Trophoblast cell (in vitro differentiated cells and primary cell): ENCODE results near the gene COQ10B. TPM values are rescaled to one million over a fixed set of nuclear protein-coding genes. Genes with fewer than 3 reads are reported as not detected.
A peak's percentile ranks its signal among the peaks of the same experiment; 100 is the strongest.

Experiments
- DNase-seq, 2 donors: peaks; one replicate each; pipeline ENCODE4 v3.0.0-alpha.2; 2016
- H2AFZ ChIP-seq: 2 replicates; pipeline ENCODE4 v1.6.1; 2013; ENCODE audit warnings: low read length, moderate library complexity, mild to moderate bottlenecking; ENCODE audit not compliant: insufficient read depth, poor library complexity
- H2AK5ac ChIP-seq: 2 replicates; pipeline ENCODE4 v1.6.1; 2013; ENCODE audit warnings: mild to moderate bottlenecking, low read length
- H2BK120ac ChIP-seq: 2 replicates; pipeline ENCODE4 v1.6.1; 2013; ENCODE audit warnings: low read length, mild to moderate bottlenecking, moderate library complexity; ENCODE audit not compliant: insufficient read depth, poor library complexity
- H2BK12ac ChIP-seq: 2 replicates; pipeline ENCODE4 v1.6.1; 2013; ENCODE audit warnings: mild to moderate bottlenecking, low read length, moderate library complexity
- H2BK5ac ChIP-seq: 2 replicates; pipeline ENCODE4 v1.6.1; 2013; ENCODE audit warnings: low read length, low read depth, moderate library complexity, mild to moderate bottlenecking; ENCODE audit not compliant: poor library complexity
- H3K14ac ChIP-seq: 2 replicates; pipeline ENCODE4 v1.6.1; 2013; ENCODE audit warnings: mild to moderate bottlenecking, low read length
- H3K18ac ChIP-seq: 2 replicates; pipeline ENCODE4 v1.6.1; 2013; ENCODE audit warnings: mild to moderate bottlenecking, low read length
- H3K23ac ChIP-seq: 2 replicates; pipeline ENCODE4 v1.6.1; 2013; ENCODE audit warnings: low read length
- H3K27ac ChIP-seq: 2 replicates; pipeline ENCODE4 v1.5.1; 2013; ENCODE audit warnings: low read depth, mild to moderate bottlenecking, inconsistent platforms, low read length, moderate library complexity
- H3K27me3 ChIP-seq: 2 replicates; pipeline ENCODE4 v1.6.1; 2013; ENCODE audit warnings: inconsistent platforms, mild to moderate bottlenecking, low read length, moderate library complexity; ENCODE audit not compliant: insufficient read depth
- H3K36me3 ChIP-seq, 2 experiments: 1 replicate in 1 of 2; 2 replicates in 1 of 2; pipeline ENCODE4 v1.6.1; 2013; ENCODE audit warnings: low read length in 2 of 2, mild to moderate bottlenecking in 2 of 2, moderate library complexity in 1 of 2; ENCODE audit not compliant: insufficient read depth in 2 of 2, control insufficient read depth in 1 of 2
- H3K4ac ChIP-seq: 2 replicates; pipeline ENCODE4 v1.6.1; 2013; ENCODE audit warnings: low read depth, mild to moderate bottlenecking, low read length, moderate library complexity
- H3K4me1 ChIP-seq, 2 experiments: 1 replicate in 1 of 2; 2 replicates in 1 of 2; pipeline ENCODE4 v1.6.1; 2013; ENCODE audit warnings: low read length in 2 of 2, mild to moderate bottlenecking in 2 of 2, moderate library complexity in 1 of 2; ENCODE audit not compliant: insufficient read depth in 2 of 2, control insufficient read depth in 1 of 2
- H3K4me2 ChIP-seq: 2 replicates; pipeline ENCODE4 v1.6.1; 2013; ENCODE audit warnings: inconsistent platforms, mild to moderate bottlenecking, low read length, moderate library complexity
- H3K4me3 ChIP-seq: 2 replicates; pipeline ENCODE4 v1.5.1; 2013; ENCODE audit warnings: mild to moderate bottlenecking, low read depth, low read length, inconsistent platforms
- H3K79me1 ChIP-seq: one replicate; pipeline ENCODE4 v1.6.1; 2013; ENCODE audit warnings: low read length
- H3K79me2 ChIP-seq: 2 replicates; pipeline ENCODE4 v1.6.1; 2013; ENCODE audit warnings: low read length, mild to moderate bottlenecking; ENCODE audit not compliant: control insufficient read depth, insufficient read depth, poor library complexity
- H3K9ac ChIP-seq: 2 replicates; pipeline ENCODE4 v1.6.1; 2013; ENCODE audit warnings: mild to moderate bottlenecking, low read length
- H3K9me3 ChIP-seq: 2 replicates; pipeline ENCODE4 v1.6.1; 2013; ENCODE audit warnings: low read depth, mild to moderate bottlenecking, control low read depth, inconsistent platforms, low read length; ENCODE audit not compliant: insufficient read depth
- H4K12ac ChIP-seq: 2 replicates; pipeline ENCODE4 v1.6.1; 2013; ENCODE audit warnings: low read depth, mild to moderate bottlenecking, low read length, moderate library complexity
- H4K8ac ChIP-seq: 2 replicates; pipeline ENCODE4 v1.6.1; 2013; ENCODE audit warnings: low read depth, mild to moderate bottlenecking, low read length, moderate library complexity
- H4K91ac ChIP-seq: one replicate; pipeline ENCODE4 v1.6.1; 2013; ENCODE audit warnings: low read depth, mild to moderate bottlenecking, low read length, moderate library complexity
- WGBS: extraction: QIAGEN DNeasy Blood & Tissue Kit; methylation state at CpG from one replicate; pipeline ENCODE4 v1.1.7; 2013; ENCODE audit warnings: missing lambda C conversion rate; ENCODE audit not compliant: insufficient read length, insufficient coverage; ENCODE audit errors: extremely low coverage; 5-methylcytosine and 5-hydroxymethylcytosine counted together
- polyA plus RNA-seq: library from polyadenylated mRNA; stranded (reverse); fragments of 200-250 nt; gene quantifications from 2 replicates; pipeline ENCODE4 v1.2.3, GENCODE V29; 2013

Gene COQ10B
- 26.1 and 26.3 TPM in 2 replicates for polyA plus RNA-seq

GRCh38 chr2:197453123-197453913 is at the start of gene COQ10B:
Gene COQ10B, plus strand, starts transcription at chr2:197453552. Its CDS starts 9 bp downstream, at chr2:197453561.
- H4K91ac ChIP-seq, result peak within 1 kb of the TSS; percentile 96
- H3K14ac ChIP-seq, result peak within 1 kb of the TSS; percentile 88
- H3K79me1 ChIP-seq, result peaks cover 7% of the 10 kb centered on the region
- peak within 1 kb of the TSS; percentile 97 for H3K4me3 ChIP-seq
- peaks cover 0 to 2% of the 10 kb centered on the region in 2 experiments for H3K36me3 ChIP-seq
- peak; percentile 100 for DNase-seq
- H3K4me1 ChIP-seq, result no peaks in the 10 kb centered on the region
- peaks cover 12% of the 10 kb centered on the region for H3K79me2 ChIP-seq
- peak within 1 kb of the TSS; percentile 97 for H3K27ac ChIP-seq
- H2AK5ac ChIP-seq, result peak within 1 kb of the TSS; percentile 42
- H2BK12ac ChIP-seq, result peak within 1 kb of the TSS; percentile 16
- H4K12ac ChIP-seq, result peak within 1 kb of the TSS; percentile 49
- peak within 1 kb of the TSS; percentile 86 for H3K23ac ChIP-seq
- H4K8ac ChIP-seq, result peak within 1 kb of the TSS; percentile 93
- no CpG with 5 or more reads among the region's 70 CpGs for WGBS
- H3K9ac ChIP-seq, result peak within 1 kb of the TSS; percentile 99
- peak within 1 kb of the TSS; percentile 78 for H2AFZ ChIP-seq
- no peaks in the 10 kb centered on the region for H3K27me3 ChIP-seq
- peak within 1 kb of the TSS; percentile 81 for H2BK120ac ChIP-seq
- no peaks in the 10 kb centered on the region for H3K9me3 ChIP-seq
- peak within 1 kb of the TSS; percentile 98 for H3K4me2 ChIP-seq
- peak within 1 kb of the TSS; percentile 96 for H2BK5ac ChIP-seq
- H3K18ac ChIP-seq, result peak within 1 kb of the TSS; percentile 82
- H3K4ac ChIP-seq, result peak within 1 kb of the TSS; percentile 41

GRCh38 chr2:197405582-197405981 is 47.8 kb upstream of the COQ10B start:
- H2BK12ac ChIP-seq, result no peak overlapping the region
- no CpG with 5 or more reads among the region's 2 CpGs for WGBS
- H3K9ac ChIP-seq, result no peak overlapping the region
- H3K4ac ChIP-seq, result no peak overlapping the region
- H3K79me2 ChIP-seq, result no peaks in the 10 kb centered on the region
- no peaks in the 10 kb centered on the region for H3K9me3 ChIP-seq
- H4K12ac ChIP-seq, result no peak overlapping the region
- H3K14ac ChIP-seq, result no peak overlapping the region
- H4K91ac ChIP-seq, result no peak overlapping the region
- no peak overlapping the region for H3K23ac ChIP-seq
- H3K4me3 ChIP-seq, result no peak overlapping the region
- H2BK5ac ChIP-seq, result no peak overlapping the region
- no peaks in the 10 kb centered on the region for H3K4me1 ChIP-seq
- H3K27ac ChIP-seq, result no peak overlapping the region
- no peak overlapping the region for H2AFZ ChIP-seq
- H2AK5ac ChIP-seq, result no peak overlapping the region
- H4K8ac ChIP-seq, result no peak overlapping the region
- no peaks in the 10 kb centered on the region for H3K79me1 ChIP-seq
- peaks cover 30 to 48% of the 10 kb centered on the region in 2 experiments for H3K36me3 ChIP-seq
- no peak overlapping the region for H3K4me2 ChIP-seq
- H3K18ac ChIP-seq, result no peak overlapping the region
- no peak for DNase-seq
- no peak overlapping the region for H2BK120ac ChIP-seq
- H3K27me3 ChIP-seq, result no peaks in the 10 kb centered on the region

GRCh38 chr2:197414039-197414438 is 39.3 kb upstream of the COQ10B start:
- no peaks in the 10 kb centered on the region for H3K4me1 ChIP-seq
- H4K91ac ChIP-seq, result no peak overlapping the region
- H3K79me2 ChIP-seq, result no peaks in the 10 kb centered on the region
- DNase-seq, result no peak
- H3K27me3 ChIP-seq, result no peaks in the 10 kb centered on the region
- no peak overlapping the region for H4K12ac ChIP-seq
- no CpG with 5 or more reads among the region's 5 CpGs for WGBS
- peaks cover 48 to 62% of the 10 kb centered on the region in 2 experiments for H3K36me3 ChIP-seq
- H2AFZ ChIP-seq, result no peak overlapping the region
- no peak overlapping the region for H3K4ac ChIP-seq
- H3K14ac ChIP-seq, result no peak overlapping the region
- H2BK120ac ChIP-seq, result no peak overlapping the region
- no peak overlapping the region for H3K18ac ChIP-seq
- no peak overlapping the region for H3K9ac ChIP-seq
- H4K8ac ChIP-seq, result no peak overlapping the region
- H3K4me3 ChIP-seq, result no peak overlapping the region
- H3K79me1 ChIP-seq, result no peaks in the 10 kb centered on the region
- H3K4me2 ChIP-seq, result no peak overlapping the region
- H3K23ac ChIP-seq, result no peak overlapping the region
- H3K9me3 ChIP-seq, result no peaks in the 10 kb centered on the region
- no peak overlapping the region for H2BK12ac ChIP-seq
- H3K27ac ChIP-seq, result no peak overlapping the region
- no peak overlapping the region for H2AK5ac ChIP-seq
- H2BK5ac ChIP-seq, result no peak overlapping the region

GRCh38 chr2:197414515-197414914 is 38.8 kb upstream of the COQ10B start:
- Histone ChIP-seq H3K14ac (no peak overlapping the region), H4K8ac (no peak overlapping the region), H3K4me1 (no peaks in the 10 kb centered on the region), H3K23ac (no peak overlapping the region), H3K36me3 (peaks cover 47 to 61% of the 10 kb centered on the region in 2 experiments), H2BK5ac (no peak overlapping the region), H4K12ac (no peak overlapping the region), H2AK5ac (no peak overlapping the region), H3K79me2 (no peaks in the 10 kb centered on the region), H3K4me3 (no peak overlapping the region), H3K9ac (no peak overlapping the region), H3K18ac (no peak overlapping the region), H2BK120ac (no peak overlapping the region), H3K4me2 (no peak overlapping the region), H4K91ac (no peak overlapping the region), H2BK12ac (no peak overlapping the region), H3K4ac (no peak overlapping the region), H3K9me3 (no peaks in the 10 kb centered on the region), H2AFZ (no peak overlapping the region), H3K27ac (no peak overlapping the region), H3K27me3 (no peaks in the 10 kb centered on the region), H3K79me1 (no peaks in the 10 kb centered on the region)
- DNase-seq, result no peak
- no CpG with 5 or more reads among the region's 2 CpGs for WGBS
